GM12801 (cell line): ENCODE measurements around the gene COLEC12.

Source experiments
- TF ChIP-seq, protein P1 (sequence below): IDR thresholded peaks from one replicate; pipeline ENCODE4 v1.5.1; 2011; ENCODE audit warnings: control low read depth; ENCODE audit not compliant: insufficient read length; ENCODE audit errors: extremely low read depth

COLEC12 gene

GRCh38 chr18:269480-270095 is 230.9 kb downstream of the COLEC12 start:
- TF ChIP-seq, protein P1, sequence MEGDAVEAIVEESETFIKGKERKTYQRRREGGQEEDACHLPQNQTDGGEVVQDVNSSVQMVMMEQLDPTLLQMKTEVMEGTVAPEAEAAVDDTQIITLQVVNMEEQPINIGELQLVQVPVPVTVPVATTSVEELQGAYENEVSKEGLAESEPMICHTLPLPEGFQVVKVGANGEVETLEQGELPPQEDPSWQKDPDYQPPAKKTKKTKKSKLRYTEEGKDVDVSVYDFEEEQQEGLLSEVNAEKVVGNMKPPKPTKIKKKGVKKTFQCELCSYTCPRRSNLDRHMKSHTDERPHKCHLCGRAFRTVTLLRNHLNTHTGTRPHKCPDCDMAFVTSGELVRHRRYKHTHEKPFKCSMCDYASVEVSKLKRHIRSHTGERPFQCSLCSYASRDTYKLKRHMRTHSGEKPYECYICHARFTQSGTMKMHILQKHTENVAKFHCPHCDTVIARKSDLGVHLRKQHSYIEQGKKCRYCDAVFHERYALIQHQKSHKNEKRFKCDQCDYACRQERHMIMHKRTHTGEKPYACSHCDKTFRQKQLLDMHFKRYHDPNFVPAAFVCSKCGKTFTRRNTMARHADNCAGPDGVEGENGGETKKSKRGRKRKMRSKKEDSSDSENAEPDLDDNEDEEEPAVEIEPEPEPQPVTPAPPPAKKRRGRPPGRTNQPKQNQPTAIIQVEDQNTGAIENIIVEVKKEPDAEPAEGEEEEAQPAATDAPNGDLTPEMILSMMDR, result no peak

- TF ChIP-seq, protein P1, result no peak
Measured at GRCh38 chr18:267688-268552, 232.6 kb downstream of the COLEC12 start, which contains the start of gene THOC1. Gene THOC1 (minus strand): TSS chr18:268047. CDS start chr18:268019, 28 bp downstream.

DNA sequence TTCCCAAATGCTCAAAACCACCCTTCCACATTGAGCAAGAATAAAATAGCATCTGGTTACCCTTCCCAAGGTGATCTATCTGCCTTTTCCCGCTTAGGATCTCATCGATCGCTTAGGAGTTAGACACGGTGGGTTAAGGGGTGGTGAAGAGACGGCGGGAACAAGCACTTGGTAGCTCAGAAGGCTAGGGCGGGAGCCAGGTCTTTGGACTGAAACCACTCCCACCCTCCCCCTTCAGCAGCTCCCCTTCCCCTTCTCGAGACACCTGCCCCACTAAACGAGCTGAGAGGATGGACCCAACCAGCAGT is 233.2 kb downstream of the COLEC12 start:
- TF ChIP-seq, protein P1, result no peak
